ENCODE measurements around the gene TSPEAR. TPM values are rescaled to one million over a fixed set of nuclear protein-coding genes. Genes with fewer than 3 reads are reported as not detected.
"Not testable (repeated sequence)": the region's sequence is repeated elsewhere in the genome, so short reads cannot be mapped to it uniquely, and the experiment has no call there.

TSPEAR gene
- total RNA-seq, 1 donor: not detected

DNA sequence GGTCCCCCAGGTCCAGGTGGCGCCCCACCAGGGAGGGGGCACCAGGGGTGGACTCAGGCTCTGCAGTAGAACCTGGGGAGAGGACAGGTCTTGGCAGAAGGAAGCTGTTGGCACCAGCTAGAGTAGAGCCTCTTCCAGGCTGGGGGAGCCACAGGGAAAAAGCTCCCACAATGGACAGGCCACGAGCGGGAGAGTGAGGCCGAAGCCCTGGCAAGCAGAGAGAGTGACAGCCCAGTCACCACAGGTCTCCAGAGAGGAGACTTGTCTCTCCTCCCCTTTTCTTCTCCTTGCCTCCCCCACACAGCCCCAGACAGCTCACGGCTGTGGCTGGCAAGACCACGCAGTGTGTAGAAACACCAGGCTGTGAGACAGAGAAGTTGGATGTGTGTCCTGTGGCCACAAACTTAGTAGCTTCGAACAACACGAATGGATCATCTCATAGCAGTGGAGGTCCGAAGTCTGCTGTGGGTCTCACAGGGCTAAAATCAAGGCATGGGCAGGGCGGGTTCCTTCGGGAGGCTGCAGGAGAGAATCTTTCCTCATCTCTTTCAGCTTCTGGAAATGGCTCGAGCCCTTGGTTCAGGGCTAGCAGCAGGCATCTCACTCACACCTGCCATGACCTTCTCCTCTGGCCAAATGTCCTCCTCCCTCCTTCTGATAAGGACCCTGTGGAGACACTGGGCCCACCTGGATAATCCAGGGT, 60.2 kb downstream of the TSPEAR start:
- Histone ChIP-seq H3K4me1 (ENCODE audit: insufficient read depth, low read length) (peaks cover 11% of the 10 kb centered on the region), H3K4me3 (ENCODE audit: low read length) (no peak overlapping the region), H3K27me3 (ENCODE audit: insufficient read depth, low read length) (no peaks in the 10 kb centered on the region), H3K9me3 (ENCODE audit: low read depth, low read length) (no peaks in the 10 kb centered on the region)

GRCh38 chr21:44650265-44650972, 61.0 kb downstream of the TSPEAR start:
- H3K4me3 ChIP-seq (ENCODE audit: low read length): no peak overlapping the region
- no peaks in the 10 kb centered on the region for H3K9me3 ChIP-seq (ENCODE audit: low read depth, low read length)
- H3K27me3 ChIP-seq (ENCODE audit: insufficient read depth, low read length): no peaks in the 10 kb centered on the region
- H3K4me1 ChIP-seq (ENCODE audit: insufficient read depth, low read length): peaks cover 11% of the 10 kb centered on the region

GRCh38 chr21:44649521-44650100, 61.8 kb downstream of the TSPEAR start:
- H3K9me3 ChIP-seq (ENCODE audit: low read depth, low read length): peaks cover 5% of the 10 kb centered on the region
- peaks cover 9% of the 10 kb centered on the region for H3K4me1 ChIP-seq (ENCODE audit: insufficient read depth, low read length)
- H3K27me3 ChIP-seq (ENCODE audit: insufficient read depth, low read length): no peaks in the 10 kb centered on the region
- no peak overlapping the region for H3K4me3 ChIP-seq (ENCODE audit: low read length)

- Histone ChIP-seq H3K27me3 (ENCODE audit: insufficient read depth, low read length) (no peaks in the 10 kb centered on the region), H3K9me3 (ENCODE audit: low read depth, low read length) (peaks cover 14% of the 10 kb centered on the region), H3K4me3 (ENCODE audit: low read length) (no peak overlapping the region), H3K4me1 (ENCODE audit: insufficient read depth, low read length) (peaks cover 2% of the 10 kb centered on the region)
Observed at GRCh38 chr21:44648557-44649311, 62.6 kb downstream of the TSPEAR start.

DNA sequence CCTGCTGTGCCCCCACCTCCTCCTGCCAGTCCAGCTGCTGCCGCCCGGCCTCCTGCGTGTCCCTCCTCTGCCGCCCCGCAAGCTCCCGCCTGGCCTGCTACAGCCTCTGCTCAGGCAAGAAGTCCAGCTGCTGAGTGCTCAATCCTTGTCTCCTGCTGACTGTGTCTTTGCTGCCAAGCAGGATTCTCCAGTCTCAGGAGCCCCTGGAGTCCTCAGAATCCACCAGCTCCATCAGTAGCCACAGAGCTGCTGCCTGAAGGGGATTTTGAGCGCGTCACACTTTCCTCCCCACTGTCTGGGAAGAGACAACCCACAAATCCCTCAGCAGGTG, 64.2 kb downstream of the TSPEAR start:
- peaks cover 14% of the 10 kb centered on the region for H3K9me3 ChIP-seq (ENCODE audit: low read depth, low read length)
- H3K4me3 ChIP-seq (ENCODE audit: low read length): no peak overlapping the region
- no peaks in the 10 kb centered on the region for H3K4me1 ChIP-seq (ENCODE audit: insufficient read depth, low read length)
- no peaks in the 10 kb centered on the region for H3K27me3 ChIP-seq (ENCODE audit: insufficient read depth, low read length)

GRCh38 chr21:44646366-44647221, 64.8 kb downstream of the TSPEAR start, which contains the start of gene KRTAP10-11:
KRTAP10-11 (plus strand) TSS chr21:44646414; CDS start chr21:44646459, 45 bp downstream.
- not testable (repeated sequence) for H3K4me1 ChIP-seq (ENCODE audit: insufficient read depth, low read length); H3K4me3 ChIP-seq (ENCODE audit: low read length); H3K27me3 ChIP-seq (ENCODE audit: insufficient read depth, low read length)
- H3K9me3 ChIP-seq (ENCODE audit: low read depth, low read length): peaks cover 14% of the 10 kb centered on the region

- H3K9me3 ChIP-seq (ENCODE audit: low read depth, low read length): peaks cover 14% of the 10 kb centered on the region
- H3K4me1 ChIP-seq (ENCODE audit: insufficient read depth, low read length): no peaks in the 10 kb centered on the region
- H3K27me3 ChIP-seq (ENCODE audit: insufficient read depth, low read length): no peaks in the 10 kb centered on the region
- no peak overlapping the region for H3K4me3 ChIP-seq (ENCODE audit: low read length)
Observed at GRCh38 chr21:44644878-44645277, 66.5 kb downstream of the TSPEAR start.

- H3K27me3 ChIP-seq (ENCODE audit: insufficient read depth, low read length): no peaks in the 10 kb centered on the region
- H3K4me1 ChIP-seq (ENCODE audit: insufficient read depth, low read length): no peaks in the 10 kb centered on the region
- H3K4me3 ChIP-seq (ENCODE audit: low read length): no peak overlapping the region
- H3K9me3 ChIP-seq (ENCODE audit: low read depth, low read length): peaks cover 14% of the 10 kb centered on the region
Observed at GRCh38 chr21:44643741-44644310, 67.5 kb downstream of the TSPEAR start.

DNA sequence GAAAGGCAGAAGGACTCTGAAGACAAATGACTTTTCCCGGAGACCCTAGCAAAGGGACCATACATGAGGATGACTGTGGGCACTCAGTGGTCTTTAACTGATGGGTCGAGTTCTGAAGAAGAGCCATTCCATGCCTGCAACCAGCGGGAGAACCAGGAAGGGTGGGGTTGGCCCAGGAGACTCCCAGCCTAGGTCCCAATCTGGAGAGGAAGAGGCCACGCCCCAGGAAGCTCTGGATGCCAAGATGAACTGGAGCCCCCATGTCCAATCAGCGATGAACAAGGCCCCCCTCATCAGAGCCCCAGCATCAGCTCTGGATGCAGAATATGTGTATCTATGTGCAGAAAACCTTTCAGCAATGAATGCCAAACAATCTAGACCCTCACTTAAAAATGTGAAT, 70.6 kb downstream of the TSPEAR start:
- H3K27me3 ChIP-seq (ENCODE audit: insufficient read depth, low read length): no peaks in the 10 kb centered on the region
- H3K9me3 ChIP-seq (ENCODE audit: low read depth, low read length): peaks cover 14% of the 10 kb centered on the region
- H3K4me1 ChIP-seq (ENCODE audit: insufficient read depth, low read length): no peaks in the 10 kb centered on the region
- H3K4me3 ChIP-seq (ENCODE audit: low read length): no peak overlapping the region

- Histone ChIP-seq H3K27me3 (ENCODE audit: insufficient read depth, low read length) (no peaks in the 10 kb centered on the region), H3K4me3 (ENCODE audit: low read length) (no peak overlapping the region), H3K4me1 (ENCODE audit: insufficient read depth, low read length) (no peaks in the 10 kb centered on the region), H3K9me3 (ENCODE audit: low read depth, low read length) (peaks cover 6% of the 10 kb centered on the region)
Observed at GRCh38 chr21:44639331-44639655, 72.1 kb downstream of the TSPEAR start.

GRCh38 chr21:44638506-44639330, 72.7 kb downstream of the TSPEAR start:
- not testable (repeated sequence) for H3K4me1 ChIP-seq (ENCODE audit: insufficient read depth, low read length); H3K4me3 ChIP-seq (ENCODE audit: low read length); H3K9me3 ChIP-seq (ENCODE audit: low read depth, low read length); H3K27me3 ChIP-seq (ENCODE audit: insufficient read depth, low read length)

DNA sequence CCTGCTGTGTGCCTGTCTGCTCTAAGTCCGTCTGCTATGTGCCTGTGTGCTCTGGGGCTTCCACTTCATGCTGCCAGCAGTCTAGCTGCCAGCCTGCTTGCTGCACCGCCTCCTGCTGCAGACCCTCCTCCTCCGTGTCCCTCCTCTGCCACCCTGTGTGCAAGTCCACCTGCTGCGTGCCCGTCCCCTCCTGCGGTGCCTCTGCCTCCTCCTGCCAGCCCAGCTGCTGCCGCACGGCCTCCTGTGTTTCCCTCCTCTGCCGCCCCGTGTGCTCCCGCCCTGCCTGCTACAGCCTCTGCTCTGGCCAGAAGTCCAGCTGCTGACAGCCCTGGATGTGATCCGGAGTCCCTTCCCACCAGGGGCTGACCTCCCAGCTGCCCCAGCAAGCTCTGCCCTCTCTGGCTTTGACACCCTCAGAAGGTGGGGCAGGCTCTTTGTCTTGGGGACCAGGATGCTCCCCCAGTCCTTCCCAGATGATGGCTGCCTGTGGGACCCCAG, 73.5 kb downstream of the TSPEAR start:
- H3K27me3 ChIP-seq (ENCODE audit: insufficient read depth, low read length); H3K4me1 ChIP-seq (ENCODE audit: insufficient read depth, low read length); H3K9me3 ChIP-seq (ENCODE audit: low read depth, low read length); H3K4me3 ChIP-seq (ENCODE audit: low read length): not testable (repeated sequence)

DNA sequence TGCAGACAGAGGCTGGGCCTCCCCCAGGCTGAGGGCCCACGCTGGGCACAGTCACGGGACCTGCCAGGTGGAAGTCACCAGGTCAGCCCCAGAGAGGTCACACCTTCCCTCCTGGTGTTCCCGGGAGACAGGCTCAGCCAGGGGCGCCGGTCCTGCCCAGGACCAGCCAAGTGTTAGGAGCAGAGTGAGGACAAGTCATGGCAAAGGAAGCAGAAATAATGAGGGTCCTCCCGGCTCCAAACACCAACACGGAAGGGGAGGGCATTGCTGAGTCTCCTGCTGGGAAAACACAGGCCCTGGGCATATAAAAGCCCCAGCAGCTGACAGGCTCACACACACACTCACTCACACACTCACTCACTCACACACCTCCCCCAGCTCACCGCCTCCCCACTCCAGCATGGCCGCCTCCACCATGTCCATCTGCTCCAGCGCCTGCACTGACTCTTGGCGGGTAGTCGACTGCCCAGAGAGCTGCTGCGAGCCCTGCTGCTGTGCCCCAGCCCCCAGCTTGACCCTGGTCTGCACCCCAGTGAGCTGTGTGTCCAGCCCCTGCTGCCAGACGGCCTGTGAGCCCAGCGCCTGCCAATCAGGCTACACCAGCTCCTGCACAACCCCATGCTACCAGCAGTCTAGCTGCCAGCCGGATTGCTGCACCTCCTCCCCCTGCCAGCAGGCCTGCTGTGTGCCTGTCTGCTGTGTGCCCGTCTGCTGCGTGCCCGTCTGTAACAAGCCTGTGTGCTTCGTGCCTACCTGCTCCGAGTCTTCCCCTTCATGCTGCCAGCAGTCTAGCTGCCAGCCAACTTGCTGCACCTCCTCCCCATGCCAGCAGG, 74.1 kb downstream of the TSPEAR start, which contains the start of gene KRTAP10-10:
Gene KRTAP10-10 (plus strand): TSS at position 339 of the 833 bp plus-strand sequence. CDS start 62 bp downstream, at position 401.
- Histone ChIP-seq H3K4me1 (ENCODE audit: insufficient read depth, low read length) (no peaks in the 10 kb centered on the region), H3K9me3 (ENCODE audit: low read depth, low read length) (peaks cover 4% of the 10 kb centered on the region), H3K27me3 (ENCODE audit: insufficient read depth, low read length) (peaks cover 3% of the 10 kb centered on the region), H3K4me3 (ENCODE audit: low read length) (no peak within 1 kb of the TSS)
